Immature natural killer cell (primary cell): ENCODE measurements around the gene MIR17HG. TPM values are rescaled to one million over a fixed set of nuclear protein-coding genes. Genes with fewer than 3 reads are reported as not detected.
A peak's percentile ranks its signal among the peaks of the same experiment; 100 is the strongest.
"Not testable (repeated sequence)": the region's sequence is repeated elsewhere in the genome, so short reads cannot be mapped to it uniquely, and the experiment has no call there.

ENCODE experiments used
- DNase-seq, 3 donors: peaks; one replicate each; pipeline ENCODE4 v3.0.0; 2022; ENCODE audit warnings: mixed read lengths in 1 of 3
- H3K27ac Mint-ChIP-seq, 6 donors: one replicate each; pipeline ENCODE4 v1.8.0; 2020; ENCODE audit warnings: mixed read lengths in 6 of 6, mild to moderate bottlenecking in 5 of 6, inconsistent platforms in 4 of 6, moderate library complexity in 3 of 6
- H3K27me3 Mint-ChIP-seq, 3 donors: one replicate each; pipeline ENCODE4 v1.8.0; 2020 to 2021; ENCODE audit warnings: low read depth in 3 of 3, mild to moderate bottlenecking in 3 of 3, mixed read lengths in 3 of 3, moderate library complexity in 3 of 3, inconsistent platforms in 1 of 3
- H3K36me3 Mint-ChIP-seq, 3 donors: one replicate each; pipeline ENCODE4 v1.8.0; 2020; ENCODE audit warnings: mixed read lengths in 3 of 3, inconsistent platforms in 2 of 3, mild to moderate bottlenecking in 2 of 3
- H3K4me1 Mint-ChIP-seq, 2 donors: one replicate each; pipeline ENCODE4 v1.8.0; 2020; ENCODE audit warnings: inconsistent platforms in 2 of 2, mild to moderate bottlenecking in 2 of 2, mixed read lengths in 2 of 2, moderate library complexity in 1 of 2
- H3K4me3 Mint-ChIP-seq, 5 donors: one replicate each; pipeline ENCODE4 v1.8.0; 2020; ENCODE audit warnings: mild to moderate bottlenecking in 5 of 5, mixed read lengths in 5 of 5, inconsistent platforms in 3 of 5, moderate library complexity in 3 of 5
- H3K9me3 Mint-ChIP-seq, 6 donors: one replicate each; pipeline ENCODE4 v1.8.0; 2020; ENCODE audit warnings: mild to moderate bottlenecking in 6 of 6, mixed read lengths in 6 of 6, inconsistent platforms in 4 of 6, moderate library complexity in 3 of 6
- polyA plus RNA-seq, 3 donors: library from polyadenylated mRNA; unstranded; fragments of 300-500 nt; fragmentation: Illumina TruSeq; gene quantifications; one replicate each; pipeline ENCODE4 v1.2.3, GENCODE V29; 2021

The MIR17HG gene
- polyA plus RNA-seq, 3 donors from 2014 or later: 0.12 to 0.68 (median 0.26) TPM

DNA sequence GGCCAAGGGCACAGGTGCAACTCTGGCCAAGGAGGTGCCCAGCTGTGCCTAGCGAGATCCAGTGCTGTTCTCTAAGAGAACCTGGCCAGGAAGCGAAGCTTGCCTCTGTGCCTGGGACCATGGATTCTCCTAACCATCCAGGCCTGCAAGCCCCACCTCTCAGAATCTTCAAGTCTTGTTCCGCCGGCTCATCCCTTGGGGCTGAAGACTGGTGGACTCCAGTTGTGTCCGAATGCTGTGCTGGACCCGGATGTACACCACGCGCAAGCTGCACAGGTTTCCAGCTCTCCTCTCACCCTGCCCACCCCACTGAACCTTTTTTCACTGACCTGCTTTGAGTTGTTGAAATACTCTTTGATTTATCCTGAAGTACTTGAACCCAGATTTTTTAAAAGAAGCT lies 27.5 kb upstream of the MIR17HG start:
- Mint-ChIP-seq H3K4me3 (no peak overlapping the region), H3K27me3 (peaks cover 6 to 14% (median 8%) of the 10 kb centered on the region in 3 donors), H3K36me3 (no peaks in the 10 kb centered on the region), H3K27ac (no peak overlapping the region), H3K9me3 (no peaks in the 10 kb centered on the region), H3K4me1 (peaks cover 10 to 17% of the 10 kb centered on the region in 2 donors)
- no peak for DNase-seq

DNA sequence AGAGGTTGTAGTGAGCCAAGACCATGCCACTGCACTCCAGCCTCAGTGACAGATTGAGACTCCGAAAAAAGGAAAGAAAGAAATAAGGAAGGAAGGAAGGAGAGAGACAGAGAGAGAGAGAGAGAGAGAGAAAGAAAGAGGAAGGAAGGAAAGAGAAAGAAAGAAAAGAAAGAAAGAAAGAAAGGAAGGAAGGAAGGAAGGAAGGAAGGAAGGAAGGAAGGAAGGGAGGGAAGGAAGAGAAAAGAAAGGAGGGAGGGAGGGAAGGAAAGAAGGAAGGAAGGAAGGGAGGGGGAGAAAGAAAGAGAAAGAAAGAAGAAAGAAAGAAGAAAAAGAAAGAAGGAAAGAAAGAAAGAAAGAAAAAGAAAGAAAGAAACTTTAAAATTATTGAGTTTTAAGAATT lies 26.5 kb upstream of the MIR17HG start:
- H3K4me3 Mint-ChIP-seq, H3K36me3 Mint-ChIP-seq, H3K27ac Mint-ChIP-seq, H3K9me3 Mint-ChIP-seq, DNase-seq: not testable (repeated sequence)
- Mint-ChIP-seq H3K27me3 (peaks cover 6 to 17% (median 7%) of the 10 kb centered on the region in 3 donors), H3K4me1 (peaks cover 10 to 17% of the 10 kb centered on the region in 2 donors)

- Mint-ChIP-seq H3K27ac (no peak overlapping the region), H3K9me3 (no peaks in the 10 kb centered on the region), H3K4me1 (peaks cover 10 to 17% of the 10 kb centered on the region in 2 donors), H3K36me3 (no peaks in the 10 kb centered on the region), H3K4me3 (no peak overlapping the region), H3K27me3 (peaks cover 6 to 22% (median 7%) of the 10 kb centered on the region in 3 donors)
- no peak for DNase-seq
These were observed 24.1 kb upstream of the MIR17HG start for GRCh38 chr13:91323349-91323748.

DNA sequence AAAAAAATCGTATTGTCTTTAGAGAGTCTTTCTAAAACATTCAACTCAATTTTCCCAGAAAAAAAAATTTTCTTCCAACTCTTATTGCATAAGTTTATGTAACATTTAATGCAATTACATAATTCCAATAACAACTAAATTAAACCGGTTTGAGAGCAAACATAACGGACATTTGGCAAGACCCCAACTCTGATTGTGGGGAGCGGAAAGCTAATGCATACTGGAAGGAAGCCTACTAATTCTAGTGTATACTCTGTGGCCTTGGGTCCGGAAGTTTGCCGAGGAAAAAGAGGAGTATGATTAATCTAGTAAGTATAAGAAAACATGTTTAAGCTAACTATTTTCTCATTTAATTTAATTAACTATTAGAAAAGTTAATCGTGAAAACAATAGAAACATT lies 21.3 kb upstream of the MIR17HG start:
- peaks cover 0 to 2% (median 0%) of the 10 kb centered on the region in 6 donors for H3K9me3 Mint-ChIP-seq
- no peak for DNase-seq
- H3K27ac Mint-ChIP-seq: no peak overlapping the region
- peaks cover 2 to 8% (median 3%) of the 10 kb centered on the region in 3 donors for H3K27me3 Mint-ChIP-seq
- no peak overlapping the region for H3K4me3 Mint-ChIP-seq
- peaks cover 11 to 17% of the 10 kb centered on the region in 2 donors for H3K4me1 Mint-ChIP-seq
- no peaks in the 10 kb centered on the region for H3K36me3 Mint-ChIP-seq

DNA sequence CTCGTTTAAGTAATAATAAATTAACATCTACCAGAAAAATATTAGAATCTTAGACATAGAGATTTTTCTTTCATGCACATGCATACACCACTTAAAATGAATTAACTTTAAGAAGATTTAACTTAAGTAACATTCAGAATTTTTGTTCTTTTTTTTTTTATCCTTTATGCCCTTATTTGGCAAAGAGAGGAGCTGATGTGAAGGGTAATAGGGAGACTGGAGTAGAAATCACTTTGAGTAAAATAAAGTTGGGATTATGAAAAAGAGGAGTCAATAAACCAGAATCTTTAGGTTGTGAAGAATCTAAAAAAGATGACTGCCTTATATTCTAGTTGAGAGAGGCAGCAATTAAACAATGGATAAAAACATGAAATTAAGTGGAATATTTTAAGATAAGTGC lies 18.8 kb upstream of the MIR17HG start:
- Mint-ChIP-seq H3K36me3 (no peaks in the 10 kb centered on the region), H3K4me1 (peaks cover 2% of the 10 kb centered on the region in 2 donors), H3K9me3 (peaks cover 0 to 2% (median 0%) of the 10 kb centered on the region in 6 donors), H3K27ac (no peak overlapping the region), H3K4me3 (no peak overlapping the region), H3K27me3 (peaks cover 0 to 7% (median 2%) of the 10 kb centered on the region in 3 donors)
- no peak for DNase-seq

GRCh38 chr13:91329733-91330132 lies 17.8 kb upstream of the MIR17HG start:
- H3K36me3 Mint-ChIP-seq: no peaks in the 10 kb centered on the region
- H3K9me3 Mint-ChIP-seq: peaks cover 0 to 2% (median 0%) of the 10 kb centered on the region in 6 donors
- H3K4me3 Mint-ChIP-seq: no peak overlapping the region
- no peak overlapping the region for H3K27ac Mint-ChIP-seq
- peaks cover 0 to 2% of the 10 kb centered on the region in 2 donors for H3K4me1 Mint-ChIP-seq
- H3K27me3 Mint-ChIP-seq: peaks cover 0 to 7% (median 0%) of the 10 kb centered on the region in 3 donors
- no peak for DNase-seq

- Mint-ChIP-seq H3K4me3 (no peak overlapping the region), H3K27ac (peak overlapping the region in 1 of 6 donors; percentile 12), H3K4me1 (peaks cover 0 to 2% of the 10 kb centered on the region in 2 donors), H3K36me3 (no peaks in the 10 kb centered on the region), H3K9me3 (peaks cover 0 to 2% (median 0%) of the 10 kb centered on the region in 6 donors), H3K27me3 (peaks cover 0 to 5% (median 0%) of the 10 kb centered on the region in 3 donors)
- DNase-seq: no peak
These were observed 16.2 kb upstream of the MIR17HG start for GRCh38 chr13:91331047-91331915.

- H3K9me3 Mint-ChIP-seq: peaks cover 0 to 3% (median 0%) of the 10 kb centered on the region in 6 donors
- peaks cover 8 to 14% (median 14%) of the 10 kb centered on the region in 3 donors for H3K27me3 Mint-ChIP-seq
- no peak for DNase-seq
- no peak overlapping the region for H3K4me3 Mint-ChIP-seq
- no peak overlapping the region for H3K27ac Mint-ChIP-seq
- no peaks in the 10 kb centered on the region for H3K36me3 Mint-ChIP-seq
- peaks cover 14 to 30% of the 10 kb centered on the region in 2 donors for H3K4me1 Mint-ChIP-seq
These were observed 1.4 kb upstream of the MIR17HG start for GRCh38 chr13:91346062-91346461.

DNA sequence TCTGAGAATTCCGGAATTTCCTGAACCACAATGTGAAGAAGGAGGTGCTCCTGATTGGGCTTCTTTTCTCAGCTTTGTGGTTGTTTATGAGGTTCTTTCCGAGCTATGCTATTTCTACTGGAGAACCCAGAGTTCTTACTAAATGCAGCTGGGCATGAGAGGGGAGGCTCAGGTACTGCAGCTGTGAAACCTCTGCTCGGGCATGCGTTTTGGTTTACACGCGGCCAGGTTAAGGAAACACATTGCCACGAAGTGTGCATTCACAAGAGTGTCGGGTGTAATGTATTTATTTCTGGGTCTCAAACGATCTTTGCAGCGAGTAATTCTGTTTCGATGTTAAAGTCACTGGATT lies 661 bp upstream of the MIR17HG start:
- H3K4me3 Mint-ChIP-seq: peak overlapping the region; percentile 92 to 96 (median 94)

DNA sequence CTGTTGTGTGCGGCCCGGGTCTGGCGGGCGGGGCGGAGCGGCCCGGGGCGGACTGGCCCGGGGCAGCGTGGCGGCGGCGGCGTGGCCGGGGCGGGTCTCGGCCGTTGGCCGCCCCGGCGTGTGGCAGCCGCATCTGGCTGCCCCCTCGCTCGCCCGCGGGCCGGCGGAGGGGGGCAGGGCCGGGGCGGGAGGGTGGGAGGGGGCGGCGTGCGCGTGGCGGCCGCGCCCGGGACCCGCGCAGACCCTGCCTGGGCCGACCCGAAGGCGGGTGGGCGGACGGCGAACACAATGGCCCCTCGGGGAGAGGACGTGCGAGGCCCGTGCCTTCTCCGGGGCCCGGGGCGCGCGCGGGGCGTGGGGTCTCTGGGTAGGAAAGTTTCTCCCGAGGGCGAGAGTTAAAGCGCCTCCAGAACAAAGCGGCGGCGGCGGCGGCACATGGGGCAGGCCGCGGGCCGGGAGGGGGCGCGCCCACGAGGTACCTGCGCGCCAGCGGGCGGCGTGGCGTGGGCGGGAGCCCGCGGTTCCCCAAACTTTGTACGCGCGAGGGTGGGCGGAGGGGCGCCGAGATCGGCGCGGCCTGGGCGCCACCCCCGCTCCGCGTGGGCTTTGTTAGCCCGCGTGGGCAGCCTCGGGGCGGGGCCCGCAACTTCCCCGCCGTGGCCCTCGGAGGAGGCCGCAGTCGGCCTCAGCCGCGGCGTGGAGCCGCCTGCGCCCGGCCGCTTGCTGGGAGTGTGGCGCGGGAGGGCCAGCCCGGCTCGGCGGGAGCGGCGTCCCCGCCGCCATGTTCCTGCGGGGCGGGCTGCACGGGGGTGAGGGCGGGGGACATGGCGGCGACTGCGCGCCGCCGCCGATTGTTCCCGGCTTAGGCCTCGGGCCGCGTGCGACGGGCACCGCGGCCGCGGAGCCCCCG lies 764 bp downstream of the MIR17HG start:
- Mint-ChIP-seq H3K9me3 (no peaks in the 10 kb centered on the region), H3K27ac (no peak overlapping the region), H3K4me1 (peaks cover 14 to 30% of the 10 kb centered on the region in 2 donors), H3K4me3 (peak overlapping the region in 3 of 5 donors; percentile 33 to 60 (median 39)), H3K27me3 (peaks cover 8 to 14% (median 13%) of the 10 kb centered on the region in 3 donors), H3K36me3 (peaks cover 2 to 6% (median 2%) of the 10 kb centered on the region in 3 donors)
- peak; percentile 58 to 73 (median 62) for DNase-seq

More for the DNA sequence above, 661 bp upstream of the MIR17HG start:
- no peaks in the 10 kb centered on the region for H3K9me3 Mint-ChIP-seq
- H3K27me3 Mint-ChIP-seq: peaks cover 8 to 14% (median 13%) of the 10 kb centered on the region in 3 donors
- H3K36me3 Mint-ChIP-seq: peaks cover 0 to 3% (median 0%) of the 10 kb centered on the region in 3 donors
- DNase-seq: no peak
- peaks cover 14 to 30% of the 10 kb centered on the region in 2 donors for H3K4me1 Mint-ChIP-seq
- H3K27ac Mint-ChIP-seq: peak overlapping the region; percentile 74 to 90 (median 86)

GRCh38 chr13:91348906-91349435 lies 1.5 kb downstream of the MIR17HG start:
- Mint-ChIP-seq H3K27ac (peak overlapping the region; percentile 49 to 89 (median 86)), H3K9me3 (no peaks in the 10 kb centered on the region), H3K36me3 (peaks cover 3 to 9% (median 6%) of the 10 kb centered on the region in 3 donors), H3K4me3 (peak overlapping the region; percentile 84 to 96 (median 93)), H3K27me3 (peaks cover 8 to 14% (median 13%) of the 10 kb centered on the region in 3 donors), H3K4me1 (peaks cover 14 to 30% of the 10 kb centered on the region in 2 donors)
- peak; percentile 90 to 91 (median 90) for DNase-seq

GRCh38 chr13:91349992-91350911 lies 2.8 kb downstream of the MIR17HG start:
- H3K36me3 Mint-ChIP-seq: peaks cover 9 to 12% (median 9%) of the 10 kb centered on the region in 3 donors
- peak overlapping the region in 3 of 5 donors; percentile 21 to 96 (median 90) for H3K4me3 Mint-ChIP-seq
- no peaks in the 10 kb centered on the region for H3K9me3 Mint-ChIP-seq
- DNase-seq: no peak
- H3K4me1 Mint-ChIP-seq: peaks cover 14 to 30% of the 10 kb centered on the region in 2 donors
- peaks cover 8 to 14% (median 13%) of the 10 kb centered on the region in 3 donors for H3K27me3 Mint-ChIP-seq
- H3K27ac Mint-ChIP-seq: no peak overlapping the region
